Measurements from ENCODE around the gene SCAMP4.

DNA sequence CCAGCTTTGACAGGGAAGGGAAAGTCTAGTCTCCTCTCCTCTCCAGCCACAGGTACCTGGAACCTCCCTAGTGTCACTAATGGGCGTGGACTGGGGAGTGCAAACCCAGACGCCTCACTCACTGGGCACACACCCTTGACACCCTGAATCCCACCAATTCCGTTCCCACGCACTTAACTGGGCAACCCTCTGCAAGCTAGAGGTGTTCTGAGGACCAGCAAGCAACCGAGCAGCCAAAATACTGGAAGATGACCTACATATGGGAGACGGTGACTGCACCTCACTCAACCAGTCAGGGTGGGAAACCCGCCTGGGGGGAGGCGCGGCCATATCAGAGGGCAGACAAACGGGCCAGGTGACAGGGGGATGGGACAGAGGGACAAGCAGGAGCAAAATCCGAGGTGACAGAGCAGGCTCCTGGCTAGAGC, 20.9 kb upstream of the SCAMP4 start:
- no peak for TF ChIP-seq POLR2AphosphoS5 (IDR thresholded peaks at IDR 0.05)
- no peak for TF ChIP-seq POLR2A (IDR thresholded peaks at IDR 0.05)
- TF ChIP-seq EP300 (IDR thresholded peaks at IDR 0.05), result no peak
